ENCODE measurements around the gene ACTG1. TPM values are rescaled to one million over a fixed set of nuclear protein-coding genes. Genes with fewer than 3 reads are reported as not detected.

The ACTG1 gene
- total and polyA plus RNA-seq, 2 of the 13 experiments (the other 11 are each of a cell fraction or from before 2014, with no cell fraction given) = 973 to 1,138 TPM

GRCh38 chr17:81511804-81512561, 616 bp downstream of the ACTG1 start (continued):
- TF ChIP-seq SP140L (CRISPR knock-in tag; IDR thresholded peaks at IDR 0.05; ENCODE audit: borderline replicate concordance) (no peak), ZSCAN5A (CRISPR knock-in tag; IDR thresholded peaks at IDR 0.05; ENCODE audit: borderline replicate concordance) (no peak), CSRNP1 (CRISPR knock-in tag; IDR thresholded peaks at IDR 0.05) (peak; percentile 6; the same call in 1 of the 2 replicates), NFYC (CRISPR knock-in tag; IDR thresholded peaks at IDR 0.05) (no peak), SALL1 (CRISPR knock-in tag; IDR thresholded peaks at IDR 0.05) (no peak), DZIP1 (CRISPR knock-in tag; IDR thresholded peaks at IDR 0.05) (no peak), ZNF383 (CRISPR knock-in tag; IDR thresholded peaks at IDR 0.05; ENCODE audit: borderline replicate concordance) (no peak), ESRRA (CRISPR knock-in tag; IDR thresholded peaks at IDR 0.05; ENCODE audit: low read depth) (no peak), RFX3 (CRISPR knock-in tag; IDR thresholded peaks at IDR 0.05) (no peak), NR2F6 (IDR thresholded peaks at IDR 0.05) (no peak), NR2F6 (CRISPR knock-in tag; IDR thresholded peaks at IDR 0.05) (no peak), ZNF326 (CRISPR knock-in tag; IDR thresholded peaks at IDR 0.05; ENCODE audit: borderline replicate concordance) (no peak), ZKSCAN1 (IDR thresholded peaks at IDR 0.05; ENCODE audit: low read length) (no peak), SP2 (CRISPR knock-in tag; IDR thresholded peaks at IDR 0.05) (no peak; the same call in 1 of the 2 replicates), ZBTB37 (CRISPR knock-in tag; IDR thresholded peaks at IDR 0.05) (no peak), NKX3-1 (CRISPR knock-in tag; IDR thresholded peaks at IDR 0.05) (peak; percentile 20; the same call in 1 of the 2 replicates), IRF2 (CRISPR knock-in tag; IDR thresholded peaks at IDR 0.05) (no peak; the same call in 1 of the 2 replicates), ZC3H4 (CRISPR knock-in tag; IDR thresholded peaks at IDR 0.05; ENCODE audit: borderline replicate concordance) (no peak), RBM39 (IDR thresholded peaks at IDR 0.05; ENCODE audit: low read depth, low read length, poor library complexity, severe bottlenecking) (peak; percentile 69), ZNF672 (CRISPR knock-in tag; IDR thresholded peaks at IDR 0.05) (0 out of 2 replicates have a peak, but pooled peaks have one; percentile 75), ZNF777 (CRISPR knock-in tag; IDR thresholded peaks at IDR 0.05) (peak; percentile 22; the same call in 1 of the 2 replicates), TCF7 (IDR thresholded peaks at IDR 0.05; ENCODE audit: low read depth) (no peak), ZBTB8A (CRISPR knock-in tag; IDR thresholded peaks at IDR 0.05; ENCODE audit: borderline replicate concordance, low read depth) (0 out of 2 replicates have a peak, but pooled peaks have one; percentile 18), SCMH1 (CRISPR knock-in tag; IDR thresholded peaks at IDR 0.05; ENCODE audit: borderline replicate concordance) (no peak), NCOA5 (CRISPR knock-in tag; IDR thresholded peaks at IDR 0.05) (no peak)
